ENCODE data around the gene ZNF778.

ZNF778 gene

DNA sequence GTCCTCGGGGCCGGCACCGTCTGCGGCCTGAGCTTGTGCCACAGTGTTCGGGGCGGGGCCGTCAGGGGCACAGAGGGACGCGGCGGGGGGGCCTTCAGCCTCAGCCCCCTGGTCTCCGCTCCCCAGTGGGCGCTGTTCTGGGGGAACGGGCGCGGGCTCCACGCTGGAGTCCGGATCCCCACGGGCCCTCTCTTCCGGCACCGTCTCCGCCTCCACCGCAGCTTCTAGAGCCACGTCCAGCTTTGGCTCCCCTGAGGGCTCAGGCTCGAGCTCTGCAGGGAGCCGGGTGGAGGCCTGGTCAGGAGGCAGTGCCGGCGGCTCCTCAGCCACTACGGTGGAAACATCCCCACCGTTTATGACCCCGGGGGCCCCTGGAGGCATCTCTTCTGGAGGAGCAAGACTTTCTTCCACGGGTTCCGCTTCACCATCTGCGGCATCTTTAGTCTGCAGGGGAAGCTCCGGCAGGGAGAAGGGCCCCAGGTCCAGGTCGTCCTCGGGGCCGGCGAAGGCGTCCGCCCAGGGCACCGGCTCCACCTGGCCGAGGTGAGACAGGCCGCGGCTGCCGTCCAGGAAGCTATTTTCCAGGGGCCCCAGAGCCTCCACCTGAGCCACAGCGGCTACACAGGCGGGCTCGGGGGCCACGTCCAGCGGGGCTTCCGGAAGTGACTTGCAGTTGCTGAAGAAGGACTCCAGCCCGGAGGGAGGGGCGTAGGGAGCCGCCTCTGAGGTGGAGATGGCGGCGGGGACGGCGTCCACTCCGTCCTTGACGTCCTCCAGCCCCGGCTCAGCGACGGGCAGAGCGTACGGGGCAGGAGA is 62.4 kb downstream of the ZNF778 start:
- Mint-ChIP-seq H3K9me3 (no peaks in the 10 kb centered on the region), H3K27me3 (no peaks in the 10 kb centered on the region), H3K27ac (no peak overlapping the region), H3K36me3 (peaks cover 34% of the 10 kb centered on the region), H3K4me3 (no peak overlapping the region), H3K4me1 (peaks cover 9% of the 10 kb centered on the region)
- no peak for ATAC-seq

DNA sequence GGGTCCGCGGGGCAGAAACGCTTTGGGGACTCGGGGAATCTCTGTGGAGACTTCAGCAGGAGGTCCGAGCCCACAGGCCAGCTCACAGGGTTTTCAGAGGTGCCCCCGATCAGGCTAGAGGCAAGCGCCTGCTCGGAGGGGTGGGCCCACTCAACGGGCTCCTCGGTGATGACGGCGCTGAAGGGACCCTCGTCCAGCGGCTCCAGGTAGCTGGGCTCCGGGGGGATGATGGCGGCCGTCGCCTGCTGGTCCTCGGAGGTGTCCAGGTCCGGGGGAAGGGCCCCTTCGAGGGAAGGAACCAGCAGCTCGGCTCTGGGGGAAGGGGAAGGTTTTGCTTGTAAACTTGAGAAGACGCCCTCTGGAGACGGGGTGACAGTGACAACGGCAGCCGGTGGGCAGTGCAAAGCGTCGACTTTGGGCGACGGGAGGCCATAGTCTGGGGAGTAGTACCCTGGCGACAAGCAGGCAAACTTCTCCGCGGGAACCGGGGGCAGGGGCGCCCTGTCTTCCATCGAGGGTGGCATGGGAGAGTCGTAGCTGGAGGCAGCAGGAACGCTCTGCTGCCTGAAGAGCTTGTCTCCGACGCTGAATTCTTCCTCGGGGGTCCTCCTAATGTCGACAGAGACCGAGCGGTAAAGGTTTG is 63.2 kb downstream of the ZNF778 start:
- Mint-ChIP-seq H3K9me3 (no peaks in the 10 kb centered on the region), H3K4me1 (peaks cover 9% of the 10 kb centered on the region), H3K27ac (no peak overlapping the region), H3K4me3 (no peak overlapping the region), H3K27me3 (no peaks in the 10 kb centered on the region), H3K36me3 (peaks cover 26% of the 10 kb centered on the region)
- no peak for ATAC-seq

- no peaks in the 10 kb centered on the region for H3K9me3 Mint-ChIP-seq
- H3K36me3 Mint-ChIP-seq = peaks cover 21% of the 10 kb centered on the region
- no peak overlapping the region for H3K27ac Mint-ChIP-seq
- H3K4me3 Mint-ChIP-seq = no peak overlapping the region
- peaks cover 9% of the 10 kb centered on the region for H3K4me1 Mint-ChIP-seq
- no peaks in the 10 kb centered on the region for H3K27me3 Mint-ChIP-seq
- no peak for ATAC-seq
Observed at GRCh38 chr16:89281189-89281577, 63.7 kb downstream of the ZNF778 start.

- Mint-ChIP-seq H3K9me3 (no peaks in the 10 kb centered on the region), H3K4me3 (no peak overlapping the region), H3K27me3 (no peaks in the 10 kb centered on the region), H3K4me1 (peaks cover 9% of the 10 kb centered on the region), H3K27ac (no peak overlapping the region), H3K36me3 (peaks cover 20% of the 10 kb centered on the region)
- ATAC-seq = no peak
Observed at GRCh38 chr16:89281829-89282228, 64.3 kb downstream of the ZNF778 start.

GRCh38 chr16:89282523-89282922 is 65.0 kb downstream of the ZNF778 start:
- H3K4me1 Mint-ChIP-seq = peaks cover 9% of the 10 kb centered on the region

DNA sequence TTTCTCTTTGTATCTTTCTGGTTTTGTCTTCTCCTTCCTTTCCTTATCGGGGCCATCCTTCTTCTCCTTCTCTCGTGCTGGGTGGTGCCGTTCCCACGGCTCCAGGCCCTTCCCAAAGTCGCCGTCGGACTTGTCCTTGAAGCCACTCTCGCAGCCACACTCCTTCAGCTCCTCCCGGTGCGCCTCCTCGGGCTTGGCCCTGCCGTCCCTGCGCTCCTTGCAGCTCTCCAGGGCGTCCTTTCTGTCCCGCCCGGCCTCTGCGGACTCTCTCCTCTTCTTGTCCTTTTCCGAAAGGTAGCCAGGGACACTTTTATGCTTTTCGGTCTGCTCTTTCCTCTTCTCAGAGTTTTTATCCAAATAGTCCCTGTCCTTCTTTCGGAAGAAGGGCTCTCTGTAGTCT is 65.9 kb downstream of the ZNF778 start:
- Mint-ChIP-seq H3K36me3 (peaks cover 11% of the 10 kb centered on the region), H3K4me1 (peaks cover 3% of the 10 kb centered on the region)

More at GRCh38 chr16:89282523-89282922, 65.0 kb downstream of the ZNF778 start:
- Mint-ChIP-seq H3K27ac (no peak overlapping the region), H3K9me3 (no peaks in the 10 kb centered on the region), H3K4me3 (no peak overlapping the region), H3K27me3 (no peaks in the 10 kb centered on the region), H3K36me3 (peaks cover 17% of the 10 kb centered on the region)
- ATAC-seq = no peak

DNA sequence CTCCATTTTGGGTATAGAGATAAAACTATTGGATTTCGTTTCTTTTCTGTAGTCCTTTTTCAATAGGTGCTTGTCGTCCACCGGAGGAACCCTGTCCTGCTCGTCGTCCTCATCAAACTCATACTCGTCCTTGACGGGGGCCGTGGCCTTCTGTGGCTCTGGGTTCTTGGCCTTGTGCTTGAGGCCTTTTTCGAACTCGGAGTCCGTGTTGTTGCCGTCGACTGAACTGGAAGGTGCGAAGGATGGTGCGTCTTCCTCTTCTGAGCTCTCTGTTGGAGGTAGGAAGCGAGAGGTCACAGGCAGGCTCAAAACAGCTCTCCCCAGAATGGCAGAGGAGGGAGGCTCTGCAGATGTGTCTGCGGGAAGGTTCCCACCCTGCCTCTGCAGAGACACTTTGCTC is 67.9 kb downstream of the ZNF778 start:
- H3K9me3 Mint-ChIP-seq = no peaks in the 10 kb centered on the region
- H3K4me3 Mint-ChIP-seq = no peak overlapping the region
- H3K27ac Mint-ChIP-seq = no peak overlapping the region
- no peak for ATAC-seq
- H3K4me1 Mint-ChIP-seq = peaks cover 6% of the 10 kb centered on the region
- peaks cover 12% of the 10 kb centered on the region for H3K36me3 Mint-ChIP-seq
- H3K27me3 Mint-ChIP-seq = no peaks in the 10 kb centered on the region

More for the DNA sequence above, 65.9 kb downstream of the ZNF778 start:
- Mint-ChIP-seq H3K4me3 (no peak overlapping the region), H3K27me3 (no peaks in the 10 kb centered on the region), H3K27ac (no peak overlapping the region), H3K9me3 (no peaks in the 10 kb centered on the region)
- ATAC-seq = no peak

DNA sequence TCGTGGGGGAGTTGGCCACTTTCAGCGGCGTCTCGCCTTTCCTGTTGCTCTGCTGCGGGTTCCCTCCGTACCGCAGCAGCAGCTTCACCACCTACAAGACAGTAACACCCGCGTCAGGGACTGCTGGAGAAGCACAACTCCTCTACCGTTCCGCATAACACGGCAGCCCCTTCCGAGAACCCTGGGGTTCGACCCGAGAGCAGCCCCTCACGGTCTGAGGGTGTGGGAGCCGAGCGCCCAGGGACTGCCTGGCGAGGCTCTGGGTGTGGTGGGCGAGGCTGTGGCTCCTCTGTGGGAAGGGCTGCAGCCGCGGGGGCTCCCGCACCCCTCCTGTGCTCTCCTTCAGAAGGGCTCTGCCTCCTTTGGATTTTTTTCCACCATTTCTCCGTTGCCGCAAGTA is 68.6 kb downstream of the ZNF778 start:
- Mint-ChIP-seq H3K4me3 (no peak overlapping the region), H3K27ac (no peak overlapping the region), H3K9me3 (no peaks in the 10 kb centered on the region), H3K27me3 (no peaks in the 10 kb centered on the region), H3K4me1 (peaks cover 6% of the 10 kb centered on the region), H3K36me3 (peaks cover 17% of the 10 kb centered on the region)
- no peak for ATAC-seq

Measured in stimulated activated memory B cell treated with anti-CD40 and anti-IgM and Interleukin-4, amounts not matched to agents 10 μg/mL and 1 μg/mL and 100 μg/mL, for 72 hours (primary cell).